Endothelial cell of umbilical vein (primary cell): ENCODE measurements around the gene GPR18.

Experiments used
- CTCF ChIP-seq, 2 donors: IDR thresholded peaks; 1 replicate in 1 of 2; 2 replicates in 1 of 2; pipeline ENCODE4 v1.5.1; 2011; ENCODE audit warnings: low read length in 2 of 2, mild to moderate bottlenecking in 2 of 2, moderate library complexity in 2 of 2, control low read depth in 1 of 2, inconsistent platforms in 1 of 2, low read depth in 1 of 2; ENCODE audit not compliant: insufficient read depth in 1 of 2; ENCODE audit errors: extremely low read depth in 1 of 2
- EZH2 ChIP-seq: IDR thresholded peaks from 2 replicates; pipeline ENCODE4 v1.6.1; 2012; ENCODE audit warnings: borderline replicate concordance, low read depth, mild to moderate bottlenecking, moderate library complexity, low read length, inconsistent platforms; ENCODE audit not compliant: severe bottlenecking
- GATA2 ChIP-seq: IDR thresholded peaks from 2 replicates; pipeline ENCODE4 v1.7.0; 2011; ENCODE audit warnings: low read depth, mild to moderate bottlenecking, moderate library complexity, mixed read lengths, low read length; ENCODE audit not compliant: insufficient read length, insufficient read depth
- MAX ChIP-seq: IDR thresholded peaks from 2 replicates; pipeline ENCODE4 v1.6.1; 2011; ENCODE audit not compliant: insufficient read depth, insufficient read length
- POLR2A ChIP-seq: IDR thresholded peaks from 2 replicates; pipeline ENCODE4 v1.6.1; 2012; ENCODE audit warnings: low read depth, mild to moderate bottlenecking, control low read depth, low read length
- POLR2AphosphoS5 ChIP-seq: IDR thresholded peaks from 2 replicates; pipeline ENCODE4 v1.6.1; 2012; ENCODE audit warnings: low read depth, mild to moderate bottlenecking, control low read depth, low read length, moderate library complexity; ENCODE audit not compliant: insufficient read depth

GRCh38 chr13:99230991-99231390 is 27.2 kb downstream of the GPR18 start:
- TF ChIP-seq POLR2AphosphoS5 = no peak
- TF ChIP-seq CTCF (IDR thresholded peaks at IDR 0.05; ENCODE audit: extremely low read depth in 1 of 2, insufficient read depth in 1 of 2, low read depth in 1 of 2, low read length in 2 of 2) = no peak
- no peak for TF ChIP-seq POLR2A
- no peak for TF ChIP-seq GATA2
- no peak for TF ChIP-seq EZH2
- TF ChIP-seq MAX = no peak
